HepG2 (cell line): ENCODE data around the gene FZD4. TPM values are rescaled to one million over a fixed set of nuclear protein-coding genes. Genes with fewer than 3 reads are reported as not detected.

Experiments used
- ATAC-seq: fragments of 200-7000 bp; cut with Tn5 transposase; 3 replicates; pipeline ENCODE4 v1.9.1; 2020; ENCODE audit warnings: mild to moderate bottlenecking, moderate library complexity
- BruUV-seq: library from RNA; stranded (reverse); fragments of 400-500 nt; replicated peaks from 2 replicates; lab custom pipeline; 2021; lab: Mats Ljungman, UMichigan
- CTCF ChIA-PET: fragments of 300-600 bp; formaldehyde crosslinking; extraction: SDS; loops from one replicate; lab custom pipeline; 2021; ENCODE audit warnings: low total read pairs, inconsistent platforms, low intra/inter-chr PET ratio; lab: Yijun Ruan, JAX
- POLR2A ChIA-PET: fragments of 350-600 bp; sonication (Branson Sonifier 250); formaldehyde crosslinking; loops from one replicate; lab custom pipeline; 2020; ENCODE audit warnings: antibody characterized with exemption, inconsistent platforms; lab: Yijun Ruan, JAX
- DNase-seq: peaks from one replicate; pipeline ENCODE4 v3.0.0-alpha.2; 2015; ENCODE audit warnings: low spot score
- FAIRE-seq: peaks from 3 replicates; lab custom pipeline; 2011; peaks lifted over from hg19 to GRCh38; lab: Jason Lieb, UNC
- H2AFZ ChIP-seq: one replicate; pipeline ENCODE4 v1.6.1; 2011; ENCODE audit warnings: low read length, inconsistent platforms
- H3K27ac ChIP-seq: fragments of 300-600 bp; 3 replicates; pipeline ENCODE4 v1.8.0; 2011; ENCODE audit warnings: mixed run types, mild to moderate bottlenecking, mixed read lengths, low read length, inconsistent platforms; ENCODE audit not compliant: insufficient read depth; ENCODE audit errors: extremely low read length
- H3K27me3 ChIP-seq, 2 experiments: fragments of 200-600 bp in 1 of 2; 2 replicates in 1 of 2; 3 replicates in 1 of 2; pipeline versions ENCODE4 v1.6.0 to v1.8.0; 2011; ENCODE audit warnings: low read length in 2 of 2, mild to moderate bottlenecking in 2 of 2, moderate library complexity in 2 of 2, inconsistent platforms in 1 of 2; ENCODE audit not compliant: insufficient read depth in 2 of 2, control insufficient read depth in 1 of 2
- H3K36me3 ChIP-seq, 2 experiments: fragments of 200-600 bp in 1 of 2; replicated peaks in 1 of 2; 2 replicates in 1 of 2; 3 replicates in 1 of 2; pipeline versions ENCODE4 v1.5.1 to v1.8.0; 2011; ENCODE audit warnings: low read length in 2 of 2, inconsistent platforms in 1 of 2; ENCODE audit not compliant: insufficient read depth in 2 of 2, control insufficient read depth in 1 of 2
- H3K4me1 ChIP-seq: 2 replicates; pipeline ENCODE4 v1.5.1; 2012; ENCODE audit warnings: low read length, inconsistent platforms; ENCODE audit not compliant: insufficient read depth
- H3K4me2 ChIP-seq: 2 replicates; pipeline ENCODE4 v1.6.0; 2011; ENCODE audit warnings: low read depth, low read length, inconsistent platforms
- H3K4me3 ChIP-seq, 3 experiments: fragments of 200-600 bp in 1 of 3; sonication (generic), shearing (Covaris generic) in 1 of 3; replicated peaks in 1 of 3; 2 replicates each; pipeline ENCODE4 v1.5.1; 2011 to 2016; ENCODE audit warnings: low read length in 3 of 3, inconsistent platforms in 2 of 3, low read depth in 2 of 3, mild to moderate bottlenecking in 2 of 3, control low read depth in 1 of 3, mixed read lengths in 1 of 3; ENCODE audit not compliant: insufficient read depth in 1 of 3
- H3K79me2 ChIP-seq: one replicate; pipeline ENCODE4 v1.6.1; 2011; ENCODE audit warnings: low read length, inconsistent platforms; ENCODE audit not compliant: insufficient read depth
- H3K9ac ChIP-seq: 2 replicates; pipeline ENCODE4 v1.6.0; 2011; ENCODE audit warnings: mild to moderate bottlenecking, low read depth, low read length, inconsistent platforms; ENCODE audit not compliant: insufficient read depth
- H3K9me3 ChIP-seq: 2 replicates; pipeline ENCODE4 v1.5.1; 2012; ENCODE audit warnings: mild to moderate bottlenecking, low read length
- H4K20me1 ChIP-seq: 2 replicates; pipeline ENCODE4 v1.6.0; 2011; ENCODE audit warnings: inconsistent platforms, mild to moderate bottlenecking, low read length, moderate library complexity; ENCODE audit not compliant: insufficient read depth
- ARID5B ChIP-seq: IDR thresholded peaks from 2 replicates; pipeline ENCODE4 v1.4.0; 2020; ENCODE audit warnings: mild to moderate bottlenecking, missing genetic modification reagents
- FOXP4 ChIP-seq: sonication (generic); formaldehyde crosslinking; IDR thresholded peaks from 2 replicates; pipeline ENCODE4 v1.4.0; 2020; ENCODE audit warnings: missing genetic modification reagents
- GMEB2 ChIP-seq: IDR thresholded peaks from 2 replicates; pipeline ENCODE4 v1.6.1; 2016; ENCODE audit warnings: missing biosample characterization, missing genetic modification reagents, low read depth
- MYC ChIP-seq: sonication (generic); formaldehyde crosslinking; IDR thresholded peaks from 2 replicates; pipeline ENCODE4 v1.9.0; 2021; ENCODE audit warnings: missing genetic modification reagents, borderline replicate concordance
- NR2F6 ChIP-seq, 2 experiments: IDR thresholded peaks; 2 replicates each; pipeline ENCODE4 v1.6.1; 2016; ENCODE audit warnings: antibody characterized with exemption in 1 of 2, mild to moderate bottlenecking in 1 of 2
- RXRB ChIP-seq: IDR thresholded peaks from 2 replicates; pipeline ENCODE4 v1.6.1; 2016; ENCODE audit warnings: borderline replicate concordance, missing genetic modification reagents, missing compliant biosample characterization
- ZNF609 ChIP-seq: sonication (generic); formaldehyde crosslinking; IDR thresholded peaks from 2 replicates; pipeline ENCODE4 v1.4.0; 2020; ENCODE audit warnings: mild to moderate bottlenecking, missing genetic modification reagents, borderline replicate concordance
- ZNF747 ChIP-seq: sonication (generic); formaldehyde crosslinking; IDR thresholded peaks from 2 replicates; pipeline ENCODE4 v1.8.1; 2023; ENCODE audit warnings: missing genetic modification reagents, mild to moderate bottlenecking, borderline replicate concordance
- WGBS: methylation state at CpG from one replicate; pipeline ENCODE4 v1.1.6; 2017; ENCODE audit warnings: low lambda C conversion rate; 5-methylcytosine and 5-hydroxymethylcytosine counted together
- in situ Hi-C: cut with HindIII; loops from 2 replicates; pipeline ENCODE4 v1.10.0; 2017; ENCODE audit warnings: low pct_unique_long_range_greater_than_20kb; ENCODE audit not compliant: extremely low pct_ligation_motif_present
- intact Hi-C: fragments of 100-400 bp; cut with micrococcal nuclease; formaldehyde crosslinking; loops from one replicate; pipeline ENCODE4 v1.10.0; 2022; ENCODE audit not compliant: unreplicated experiment
- polyA plus RNA-seq, 8 experiments: library from polyadenylated mRNA; depleted of rRNA in 3 of 8; stranded (reverse) in 7 of 8; unstranded in 1 of 8; fragments of >200 nt; fragmentation: Illumina TruSeq in 4 of 8; extraction: Trizol in 4 of 8; gene quantifications; 2 replicates each; pipeline versions ENCODE4 v1.2.1 to v1.2.3, GENCODE V29; 2011 to 2016; ENCODE audit warnings: low read depth in 4 of 8, missing spikeins in 1 of 8, mixed read lengths in 1 of 8; ENCODE audit not compliant: insufficient read depth in 1 of 8
- total RNA-seq, 5 experiments: library from RNA; depleted of rRNA; stranded (reverse); fragments of >200 nt; fragmentation: Illumina TruSeq; extraction: Trizol; gene quantifications; 2 replicates each; pipeline ENCODE4 v1.2.3, GENCODE V29; 2016; ENCODE audit warnings: low read depth in 1 of 5

The FZD4 gene
- total and polyA plus RNA-seq, 2 of the 13 experiments (the other 11 are each of a cell fraction or from before 2014, with no cell fraction given): 46.5 to 70.4 TPM

DNA sequence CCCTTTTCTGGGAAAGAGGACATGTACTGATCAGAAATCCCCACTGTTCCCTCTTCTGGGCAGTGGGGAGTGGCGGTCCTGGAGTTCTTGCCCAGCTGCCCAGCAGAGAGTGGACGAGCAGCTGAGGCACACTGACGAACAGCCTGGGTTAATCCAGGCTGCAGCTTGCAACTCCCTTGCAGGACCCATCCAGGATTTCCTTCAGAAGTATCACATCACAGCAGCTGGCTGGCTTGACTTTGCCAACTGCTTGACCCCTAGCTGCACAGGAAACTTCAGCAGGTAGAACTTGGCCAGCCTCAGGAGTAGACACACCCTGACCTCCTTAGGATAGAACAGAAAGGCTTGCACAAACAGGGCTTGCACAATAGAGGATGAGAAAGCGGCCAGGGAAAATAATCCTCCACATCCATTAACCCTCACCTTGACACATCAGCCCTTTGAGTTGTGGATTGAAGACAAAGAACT lies 27.9 kb upstream of the FZD4 start:
- ATAC-seq (peak; percentile 71), FAIRE-seq (no peak), DNase-seq (peak; percentile 66)
- Histone ChIP-seq H3K4me3 (no peak overlapping the region), H3K9ac (no peak overlapping the region), H3K27me3 (no peaks in the 10 kb centered on the region), H3K27ac (peak overlapping the region; percentile 4), H3K4me1 (peaks cover 68% of the 10 kb centered on the region), H2AFZ (no peak overlapping the region), H3K9me3 (no peaks in the 10 kb centered on the region), H3K36me3 (no peaks in the 10 kb centered on the region), H4K20me1 (no peaks in the 10 kb centered on the region), H3K4me2 (no peak overlapping the region), H3K79me2 (no peaks in the 10 kb centered on the region)
- ChIA-PET CTCF (no interaction called here), POLR2A (interaction anchor here (0.9 to 3.0 kb wide), 7 partner anchors 15 to 55 kb away, joined by 3 to 16 read pairs (median 6); partner anchors contain the start of genes FZD4 and TMEM135)
- no TSS peak for BruUV-seq
- intact Hi-C loops (no loop called here), in situ Hi-C loops (no loop called here)
- WGBS: 23% methylated on average over 1 of the region's 4 CpGs
- TF ChIP-seq MYC: peak; percentile 21; the same call in 1 of the 2 replicates
- peak; percentile 45; the same call in 1 of the 2 replicates for TF ChIP-seq NR2F6 (IDR thresholded peaks at IDR 0.05)
- 0 out of 2 replicates have a peak, but pooled peaks have one; percentile 49 for TF ChIP-seq NR2F6 (CRISPR knock-in tag; IDR thresholded peaks at IDR 0.05)
- peak; percentile 36 for TF ChIP-seq FOXP4 (CRISPR knock-in tag)
- TF ChIP-seq ARID5B (CRISPR knock-in tag): peak; percentile 59
- no peak for TF ChIP-seq GMEB2 (CRISPR knock-in tag)
- 0 out of 2 replicates have a peak, but pooled peaks have one; percentile 30 for TF ChIP-seq RXRB (CRISPR knock-in tag)
- 0 out of 2 replicates have a peak, but pooled peaks have one; percentile 25 for TF ChIP-seq ZNF747 (CRISPR knock-in tag)
- TF ChIP-seq ZNF609 (CRISPR knock-in tag): 0 out of 2 replicates have a peak, but pooled peaks have one; percentile 29
